Measurements from ENCODE around the gene GRIK3.
A peak's percentile ranks its signal among the peaks of the same experiment; 100 is the strongest.

The GRIK3 gene

DNA sequence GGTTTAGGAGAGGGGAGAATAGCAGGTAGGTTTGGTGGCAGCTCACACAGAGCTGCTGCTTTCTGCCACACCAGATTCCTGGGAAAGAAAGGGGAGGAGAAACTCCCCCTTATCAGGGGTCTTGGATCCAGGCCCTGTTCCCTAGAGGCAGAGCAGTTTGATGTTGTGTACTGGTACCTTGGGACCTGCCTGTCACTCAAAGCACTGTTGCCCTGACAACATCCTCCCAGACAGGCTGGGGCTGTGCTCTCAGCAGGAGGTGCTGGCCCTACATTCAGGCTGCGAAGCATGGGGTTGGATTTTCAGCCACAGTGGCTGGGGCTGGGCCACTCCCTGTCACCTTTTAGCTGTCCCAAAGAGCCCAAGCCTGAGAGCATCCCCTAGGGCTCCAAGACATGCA lies 188.0 kb downstream of the GRIK3 start:
- no peak for DNase-seq

DNA sequence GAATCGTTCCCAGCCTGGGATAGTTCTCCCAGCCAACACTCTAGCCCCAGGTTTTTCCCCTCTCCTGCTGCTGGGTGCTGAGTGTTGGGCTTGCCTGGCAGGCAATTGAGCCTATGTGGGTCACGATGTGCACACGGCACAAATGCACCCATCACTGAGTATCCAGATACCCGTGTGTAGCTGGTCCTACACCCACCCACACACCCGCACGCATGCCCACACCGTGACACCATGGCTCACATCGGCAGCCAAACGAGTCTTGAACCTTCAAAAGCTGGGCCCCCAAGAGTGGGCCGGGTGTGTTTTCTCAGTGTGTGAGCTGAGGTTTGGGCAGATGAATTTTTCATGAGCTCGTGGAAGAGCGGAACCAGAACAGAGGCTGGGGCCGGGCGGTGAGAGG lies 188.5 kb downstream of the GRIK3 start:
- no peak for DNase-seq

DNA sequence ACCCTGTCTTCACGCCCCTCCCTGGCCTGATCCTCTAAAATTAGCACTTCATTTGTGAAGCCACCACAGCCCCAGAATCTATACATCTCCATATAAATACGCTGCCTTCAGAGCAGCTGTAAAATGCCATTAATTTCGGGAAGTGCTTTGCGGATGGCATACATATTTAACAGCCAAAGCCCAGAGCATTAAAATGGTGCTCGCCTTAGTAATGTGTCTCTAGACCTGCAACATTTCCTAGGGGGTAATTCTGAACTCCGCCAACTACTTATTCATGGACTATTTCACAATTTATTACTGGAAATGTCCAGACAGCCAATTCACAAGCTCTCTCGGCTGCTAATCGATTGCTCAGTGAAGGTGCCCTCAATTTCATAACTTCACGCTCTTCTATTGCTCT lies 189.4 kb downstream of the GRIK3 start:
- no peak for DNase-seq

DNA sequence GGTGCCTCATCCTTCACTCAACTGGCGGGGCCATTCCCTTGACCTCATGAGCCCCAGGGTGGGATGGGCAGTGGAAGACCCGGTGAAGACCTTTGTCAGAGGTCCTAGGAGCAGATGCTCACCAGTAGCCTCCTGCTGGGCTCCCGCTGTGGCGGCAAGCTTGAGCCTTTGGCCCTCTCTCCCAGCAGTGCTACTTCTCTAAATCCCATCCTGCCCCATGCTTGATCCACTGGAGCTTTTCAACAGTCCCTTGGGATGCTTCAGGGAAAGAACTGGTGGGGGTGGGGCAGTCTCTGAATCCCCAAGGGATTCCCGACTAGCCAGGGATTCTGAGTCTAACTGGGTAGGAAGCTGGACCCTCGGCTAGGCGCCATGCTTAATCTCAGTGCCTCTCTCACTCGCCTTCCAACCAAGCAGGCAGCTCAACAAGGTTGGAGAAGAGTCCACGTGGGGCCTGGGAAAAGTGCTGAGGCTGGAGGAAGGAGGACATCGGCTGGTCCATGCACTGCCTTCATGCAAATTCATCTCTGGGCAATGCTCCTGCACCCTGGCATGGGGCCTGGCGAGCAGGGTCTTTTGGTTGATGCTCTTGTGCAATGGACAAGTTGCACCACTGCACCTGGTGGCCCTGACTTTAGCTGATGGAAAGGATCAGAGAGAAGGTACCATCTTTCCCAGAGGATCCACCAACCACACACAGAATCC lies 190.3 kb downstream of the GRIK3 start:
- no peak for DNase-seq

DNA sequence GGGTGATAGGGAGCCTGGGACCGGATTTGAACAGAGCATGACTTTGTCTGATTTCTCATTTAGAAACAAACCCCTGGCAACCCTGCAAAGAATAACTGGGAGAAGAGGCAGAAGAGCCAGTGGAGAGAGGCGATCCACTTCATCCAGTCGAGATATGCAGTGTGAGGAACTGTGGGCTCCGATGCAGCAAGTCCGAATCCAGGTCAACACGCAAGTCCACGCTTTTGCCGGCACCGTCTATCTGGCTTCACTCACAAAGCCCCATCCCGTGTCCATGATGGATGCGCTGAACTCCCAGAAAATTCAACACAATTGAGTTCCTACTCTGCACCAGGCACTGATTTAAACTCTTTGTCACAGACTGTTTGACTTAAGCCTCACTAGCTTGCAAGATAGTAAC lies 191.3 kb downstream of the GRIK3 start:
- DNase-seq, result no peak

DNA sequence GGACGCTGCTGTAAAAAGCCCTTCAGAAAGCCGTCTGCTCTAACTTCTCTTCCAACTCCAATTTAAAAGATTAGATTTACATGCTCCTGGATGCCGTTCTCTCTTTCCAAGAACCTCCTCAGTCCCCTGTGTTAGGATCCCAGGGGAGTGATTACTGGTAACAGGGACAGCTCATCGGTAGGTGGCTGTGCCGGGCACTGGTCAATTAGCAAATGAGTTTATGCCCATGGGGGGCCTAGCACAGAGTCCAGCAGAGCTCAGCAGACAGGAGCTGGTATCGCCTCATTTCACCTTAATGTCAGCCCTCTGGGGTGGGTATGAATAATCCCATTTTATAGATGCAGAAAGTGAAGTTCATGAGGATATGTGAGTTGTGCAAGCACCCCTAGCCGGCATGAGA lies 191.9 kb downstream of the GRIK3 start:
- no peak for DNase-seq

DNA sequence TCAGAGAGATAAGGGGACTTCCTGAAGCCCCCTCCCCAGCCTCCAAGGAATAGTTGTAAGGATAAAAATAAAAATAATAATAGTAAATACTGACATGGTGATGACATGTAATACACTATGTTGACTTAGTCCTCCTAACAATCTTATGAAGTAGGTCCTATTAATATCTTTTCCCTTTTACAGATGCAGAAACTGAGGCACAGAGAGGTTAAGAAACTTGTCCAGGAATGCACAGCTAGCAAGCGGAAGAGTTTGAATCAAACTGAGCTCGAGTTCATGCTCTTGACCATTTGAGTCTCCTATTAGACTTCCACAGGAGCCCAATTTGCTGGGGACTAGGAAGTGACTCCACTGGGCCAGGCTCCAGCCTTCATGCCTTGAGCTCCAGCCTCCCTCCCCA lies 194.8 kb downstream of the GRIK3 start:
- no peak for DNase-seq

DNA sequence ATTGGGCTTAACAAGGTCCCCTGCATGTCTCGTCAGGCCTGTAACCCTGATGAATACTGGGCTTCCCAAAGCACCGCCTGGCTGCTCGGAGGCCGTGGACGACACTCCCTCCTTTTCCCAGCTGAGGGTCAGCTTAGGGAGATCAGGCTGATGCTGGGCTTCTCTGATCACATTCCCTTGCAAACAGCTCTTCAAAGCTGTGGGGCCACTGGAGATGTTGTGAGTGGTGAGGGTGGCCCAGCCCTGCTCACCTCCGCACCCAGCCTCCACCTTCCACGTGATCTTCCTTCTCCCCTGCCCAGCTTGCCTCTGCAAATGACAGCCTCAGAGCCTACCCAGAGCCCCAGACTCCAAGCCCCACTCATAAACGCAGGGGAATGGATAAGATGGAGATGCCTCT lies 195.4 kb downstream of the GRIK3 start:
- no peak for DNase-seq

DNA sequence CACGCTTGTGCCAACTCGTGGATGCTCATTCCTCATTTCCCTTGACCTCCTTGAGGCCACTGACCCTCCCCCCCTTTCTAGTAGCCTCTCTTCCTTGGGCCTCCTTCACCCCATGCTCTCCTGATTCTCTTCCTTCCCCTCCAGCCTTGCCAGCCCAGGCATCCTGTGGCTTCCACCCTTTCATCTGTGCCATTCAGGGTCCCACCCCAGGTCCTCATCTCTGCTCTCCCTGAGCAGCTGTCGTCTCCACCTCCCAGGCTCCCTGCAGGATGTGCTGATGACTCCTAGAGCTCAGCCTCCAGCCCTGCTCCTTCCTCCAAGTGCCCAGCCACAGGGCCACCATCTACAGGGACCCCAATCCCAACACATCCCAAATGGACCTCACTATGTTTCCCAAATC lies 197.4 kb downstream of the GRIK3 start:
- no peak for DNase-seq

DNA sequence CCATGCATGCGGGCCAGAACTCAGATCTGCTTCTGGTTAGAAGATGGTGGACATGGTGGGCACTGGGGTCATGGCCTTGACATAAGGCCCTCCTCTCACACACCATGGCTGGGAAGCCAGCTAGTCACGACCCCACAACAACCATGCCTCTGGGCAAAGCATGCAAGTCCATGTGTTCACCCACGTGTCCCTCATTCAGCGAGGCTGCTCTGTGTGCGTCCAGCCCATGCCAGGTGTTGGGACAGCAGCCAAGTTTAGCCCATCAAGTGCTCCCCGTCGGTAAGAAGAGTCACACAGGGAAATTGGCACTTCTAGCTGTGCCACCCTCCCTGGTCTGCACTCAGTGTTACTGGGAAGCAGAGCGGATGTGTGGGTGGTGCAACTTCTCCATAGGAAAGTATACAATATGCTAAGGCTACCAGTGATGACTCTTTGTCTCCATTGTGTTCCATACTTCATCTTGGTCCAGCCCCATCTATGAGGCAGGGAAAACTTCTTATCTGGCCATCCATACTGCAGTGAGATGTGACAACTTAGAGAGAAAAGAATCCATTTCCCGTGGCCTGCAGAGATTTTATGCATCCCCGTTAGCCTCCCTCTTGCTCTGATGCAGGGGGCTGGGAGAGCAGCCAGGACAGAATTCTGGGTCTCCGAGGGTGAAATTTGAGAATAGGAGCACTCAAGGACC lies 198.0 kb downstream of the GRIK3 start:
- DNase-seq, result no peak

DNA sequence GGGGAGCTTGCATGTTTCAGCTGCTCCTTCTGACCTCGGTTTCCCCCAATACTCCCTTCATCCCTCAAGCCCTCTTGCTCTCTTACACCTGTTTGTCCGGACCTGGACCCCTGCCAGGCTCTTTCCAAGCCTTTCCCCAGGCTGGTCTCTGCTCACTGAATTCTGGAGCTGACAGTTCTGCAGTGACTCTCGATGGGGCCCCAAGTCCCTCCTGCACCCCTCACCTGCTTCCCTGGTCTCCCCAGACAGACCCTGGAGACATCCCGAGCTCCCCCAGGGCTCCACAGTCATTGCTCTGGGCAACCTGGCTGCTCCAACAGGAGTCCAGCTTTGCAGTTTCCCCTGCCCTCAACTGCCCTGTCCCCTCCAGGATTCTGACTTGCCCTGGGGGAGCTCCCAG lies 198.6 kb downstream of the GRIK3 start:
- DNase-seq, result no peak

DNA sequence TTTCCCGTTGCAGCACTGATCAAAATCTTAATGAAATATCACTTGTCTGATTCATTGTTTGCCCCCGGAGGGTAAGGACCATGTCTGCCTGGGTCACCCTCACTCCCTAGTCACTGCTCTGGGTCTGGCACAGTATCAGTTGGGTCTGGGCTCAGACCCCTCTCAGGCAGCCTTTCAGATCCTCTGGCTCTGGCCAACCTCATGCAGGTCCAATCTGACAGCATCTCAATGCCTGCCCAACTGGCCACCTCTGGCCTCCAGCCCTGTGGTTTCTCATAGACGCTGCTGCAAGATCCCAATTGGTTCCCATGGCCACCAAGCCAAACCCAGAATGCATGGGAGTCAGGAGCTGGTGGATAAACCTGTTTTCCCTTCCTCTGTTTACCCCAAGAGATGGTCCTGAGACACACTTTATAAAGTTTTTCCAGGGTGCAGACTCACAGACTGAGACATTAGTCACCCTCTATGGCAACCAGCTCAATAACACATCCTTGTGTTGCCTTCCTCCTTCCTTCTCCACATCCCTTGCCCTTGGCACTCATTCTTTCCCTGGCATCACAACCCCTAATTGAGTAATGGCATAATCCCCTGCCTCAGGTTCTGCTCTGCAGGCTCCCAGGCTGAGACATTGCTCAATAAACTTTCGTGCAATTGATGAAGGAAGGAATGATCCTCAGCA lies 199.2 kb downstream of the GRIK3 start:
- no peak for DNase-seq

DNA sequence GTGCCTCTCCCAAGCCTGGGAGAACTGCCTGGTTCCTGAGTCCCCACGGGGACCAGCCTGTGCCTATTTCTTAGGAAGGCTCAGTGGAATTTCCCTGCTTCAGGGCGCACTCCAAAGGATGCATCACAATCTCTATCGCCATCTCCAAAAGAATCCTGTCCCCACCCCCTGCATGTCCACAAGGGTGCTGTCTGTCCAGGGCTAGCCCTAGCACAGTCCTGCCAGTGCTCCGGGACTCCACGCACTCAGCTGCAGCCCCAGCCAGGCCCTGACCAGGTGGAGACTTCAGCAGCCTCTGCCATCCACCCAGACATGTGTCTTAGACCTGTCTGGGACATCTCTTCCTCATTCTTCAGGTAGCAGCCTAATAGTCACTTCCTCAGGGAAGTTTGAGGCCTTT lies 199.7 kb downstream of the GRIK3 start:
- peak; percentile 77 for DNase-seq

DNA sequence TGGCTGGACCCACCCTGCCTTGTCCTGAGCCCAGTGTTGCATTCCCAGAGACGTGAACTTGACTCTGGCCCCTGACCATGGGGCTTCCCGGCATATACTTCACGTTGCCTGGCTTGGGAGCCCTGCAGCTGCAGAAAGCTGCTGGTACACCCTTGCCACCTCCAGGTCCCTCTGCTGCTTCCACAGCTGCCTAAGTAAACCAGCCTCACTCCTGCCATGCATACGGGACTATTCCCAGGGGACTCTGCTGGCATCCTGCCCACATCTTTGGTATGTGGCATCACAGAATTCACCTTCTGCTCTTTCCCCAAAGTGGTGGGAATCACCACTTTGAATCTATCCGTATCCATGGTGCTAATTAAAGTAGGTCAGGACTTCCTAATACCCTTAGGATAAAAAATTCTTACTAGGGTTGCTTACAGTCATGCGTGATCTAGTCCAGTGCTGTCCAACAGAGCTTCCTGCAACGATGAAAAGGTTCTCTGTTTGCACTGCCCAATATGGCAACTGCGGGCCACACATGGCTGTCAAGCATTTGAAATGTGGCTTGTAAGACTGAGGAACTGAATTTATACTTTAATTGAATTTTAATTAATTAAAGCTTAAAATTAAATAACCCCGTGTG lies 203.0 kb downstream of the GRIK3 start:
- DNase-seq, result no peak

DNA sequence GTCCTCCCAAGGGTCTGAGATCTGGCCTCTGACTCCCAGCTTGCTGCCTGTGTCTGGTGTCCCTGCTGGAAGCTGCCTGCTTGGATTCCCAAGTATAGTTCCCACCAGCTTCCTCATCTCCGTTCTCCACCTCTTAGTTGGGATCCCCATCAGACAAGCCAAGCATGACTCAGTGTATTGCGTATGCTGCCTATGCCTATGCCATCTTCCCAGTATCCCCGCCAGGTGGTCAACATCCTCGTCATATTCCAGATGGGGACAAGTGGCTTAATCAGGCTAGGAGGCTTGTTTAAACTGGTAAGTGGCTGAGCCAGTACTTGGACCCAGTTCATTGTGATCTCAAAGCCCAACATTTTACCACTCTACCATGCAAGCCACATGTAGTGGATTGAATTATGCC lies 204.4 kb downstream of the GRIK3 start:
- DNase-seq, result no peak

DNA sequence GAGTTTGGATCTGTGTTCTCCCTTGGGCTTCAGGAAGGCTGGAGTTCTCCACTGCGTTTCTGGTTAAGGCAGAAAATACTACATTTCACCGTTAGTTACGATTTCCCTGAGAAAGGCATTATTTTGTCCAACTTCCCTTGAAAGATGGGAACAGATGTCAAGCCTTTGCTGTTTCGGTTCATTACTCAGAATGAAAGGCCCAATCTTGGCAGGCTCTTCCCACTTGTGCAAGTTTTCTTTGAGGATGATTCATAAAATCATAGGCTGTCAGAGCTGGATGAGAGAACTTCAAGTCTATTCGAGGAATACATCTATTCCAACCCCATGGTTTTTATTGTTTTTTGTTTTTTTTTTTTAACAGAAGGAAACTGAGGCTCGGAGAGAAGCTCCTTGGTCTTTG lies 205.2 kb downstream of the GRIK3 start:
- no peak for DNase-seq

DNA sequence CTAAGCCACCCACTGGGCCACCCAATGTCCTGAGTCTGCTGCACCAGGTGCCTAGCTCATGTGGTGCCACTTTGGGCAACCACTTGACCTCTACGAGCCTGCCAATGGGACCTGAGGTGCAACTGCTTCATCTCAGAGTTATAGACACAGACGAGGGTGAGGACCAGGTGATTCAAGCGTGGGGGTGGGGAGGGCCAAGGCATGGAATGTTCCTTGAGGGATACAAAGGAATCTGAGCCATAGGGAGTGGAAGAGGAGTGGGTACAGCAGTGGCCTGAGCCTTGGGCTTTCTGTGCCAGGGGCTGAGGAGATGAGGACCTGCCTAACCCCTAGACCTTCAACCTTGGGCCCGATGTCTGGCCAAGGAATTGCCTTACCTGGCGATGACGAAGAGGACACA lies 209.1 kb downstream of the GRIK3 start:
- DNase-seq, result no peak

DNA sequence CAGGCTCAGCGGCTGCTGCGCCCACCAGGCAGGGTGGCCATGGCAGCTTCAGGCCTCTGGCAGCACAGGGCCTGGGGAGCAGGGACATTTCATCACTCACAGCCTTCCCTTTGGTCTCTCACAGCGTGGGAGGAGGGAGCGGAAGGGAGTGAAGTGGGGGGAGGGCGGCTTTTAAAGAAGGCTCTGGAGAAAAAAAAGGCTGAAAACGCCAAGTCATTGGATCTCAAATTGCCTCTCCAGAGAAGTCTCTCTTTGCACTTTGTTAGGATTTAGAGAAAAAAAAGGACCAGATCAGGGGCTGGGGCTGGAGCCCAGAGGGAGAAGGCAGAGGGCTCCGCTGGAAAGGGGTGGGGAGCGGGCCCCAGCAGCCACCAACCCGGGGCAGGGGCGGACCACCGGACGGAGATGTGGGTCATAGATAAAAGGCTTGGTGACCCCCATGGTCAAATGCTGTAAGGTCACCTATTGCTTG lies 209.9 kb downstream of the GRIK3 start:
- DNase-seq, result peak; percentile 76

DNA sequence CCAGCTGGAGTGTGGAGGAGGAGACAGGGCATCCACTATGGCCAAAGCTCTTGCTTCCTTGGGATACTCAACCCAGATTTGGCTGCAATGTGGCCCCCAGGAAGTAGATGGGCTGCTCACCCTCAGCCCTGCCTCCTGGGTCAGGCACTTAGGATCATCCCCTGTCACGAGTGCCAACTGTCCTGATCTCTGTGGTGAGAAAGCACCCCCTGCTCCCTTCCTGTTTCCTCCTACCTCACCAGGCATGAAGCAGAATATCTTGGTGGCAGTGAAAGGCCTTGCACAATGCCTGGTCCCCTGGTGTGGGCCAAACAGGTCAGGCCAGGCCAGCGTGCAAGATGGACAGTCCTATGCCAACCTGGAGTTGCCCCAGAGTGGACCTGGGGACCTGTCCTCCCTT lies 211.7 kb downstream of the GRIK3 start:
- DNase-seq, result no peak

DNA sequence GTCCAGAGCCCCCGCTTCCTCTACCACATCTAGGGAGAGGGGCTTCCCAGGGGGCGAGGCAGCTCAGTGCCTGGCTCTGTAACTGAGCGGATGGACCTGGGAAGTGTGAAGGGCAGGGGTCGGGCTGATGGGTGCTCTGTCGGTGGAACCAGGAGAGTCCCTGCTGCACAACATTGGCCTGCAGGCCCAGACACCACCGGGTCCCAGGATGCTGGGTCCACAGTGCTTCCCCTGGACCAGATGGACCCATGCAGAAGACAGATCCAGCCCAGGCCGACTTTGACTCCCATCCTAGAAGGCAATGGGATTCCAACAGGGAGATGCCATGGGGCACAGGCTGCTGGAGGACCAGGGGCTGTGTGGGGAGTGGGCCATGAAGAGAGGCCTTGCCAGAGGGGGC lies 212.9 kb downstream of the GRIK3 start:
- no peak for DNase-seq

DNA sequence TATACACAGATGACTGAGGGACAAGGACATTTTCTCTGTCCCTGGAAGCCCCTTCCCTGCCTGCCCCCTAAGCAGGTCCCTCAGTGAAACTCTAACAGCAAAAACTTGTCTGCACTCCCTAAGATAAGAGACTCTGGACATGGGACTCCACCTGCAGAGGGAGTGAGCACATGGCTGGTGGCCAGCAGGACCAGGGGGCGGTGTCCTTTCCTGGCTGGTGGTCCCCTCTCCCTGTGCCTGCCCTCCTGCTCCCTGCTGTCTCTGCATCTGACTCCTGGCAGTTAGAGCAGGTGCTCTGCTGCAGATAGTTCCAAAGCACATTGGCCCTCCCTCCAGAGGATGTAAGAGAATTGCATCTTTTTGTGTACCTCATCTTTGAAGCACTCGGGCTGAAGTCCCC lies 215.5 kb downstream of the GRIK3 start:
- no peak for DNase-seq

DNA sequence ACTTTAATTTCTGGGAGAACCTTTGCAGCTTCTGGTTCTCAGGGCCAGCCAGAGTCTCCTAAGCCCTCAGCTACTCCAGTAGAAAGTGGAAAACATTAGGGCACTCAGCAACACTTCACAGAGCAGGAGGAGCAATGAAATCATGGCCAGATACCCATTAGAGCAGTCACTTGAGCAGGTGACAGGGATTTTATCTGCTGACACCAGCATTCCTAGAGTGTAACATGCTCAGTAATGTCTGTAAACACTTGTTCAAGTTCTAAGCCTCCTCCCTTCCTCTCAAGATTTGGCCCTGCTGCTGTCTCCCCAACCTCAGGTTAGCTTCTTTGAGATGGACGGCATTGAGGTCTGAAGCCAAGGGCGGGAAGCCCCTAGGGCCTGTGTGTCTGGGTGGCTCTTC lies 218.0 kb downstream of the GRIK3 start:
- no peak for DNase-seq

DNA sequence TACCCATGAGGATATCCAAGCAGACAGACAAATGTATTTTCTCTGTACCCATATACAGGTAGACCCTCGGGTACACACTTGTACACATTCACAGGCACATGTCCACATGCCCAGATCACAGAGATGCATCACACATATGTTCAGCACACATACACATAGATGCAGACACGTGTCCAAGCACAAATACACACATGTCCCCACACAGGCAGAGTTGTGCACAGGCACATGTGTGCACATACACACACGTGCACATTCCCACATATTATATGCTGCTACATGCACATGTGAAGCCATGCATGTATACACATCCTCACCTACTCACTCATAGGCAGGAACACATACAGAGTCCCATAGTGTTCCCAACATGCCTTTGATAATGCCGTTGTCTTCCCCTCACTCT lies 219.5 kb downstream of the GRIK3 start:
- DNase-seq, result no peak

DNA sequence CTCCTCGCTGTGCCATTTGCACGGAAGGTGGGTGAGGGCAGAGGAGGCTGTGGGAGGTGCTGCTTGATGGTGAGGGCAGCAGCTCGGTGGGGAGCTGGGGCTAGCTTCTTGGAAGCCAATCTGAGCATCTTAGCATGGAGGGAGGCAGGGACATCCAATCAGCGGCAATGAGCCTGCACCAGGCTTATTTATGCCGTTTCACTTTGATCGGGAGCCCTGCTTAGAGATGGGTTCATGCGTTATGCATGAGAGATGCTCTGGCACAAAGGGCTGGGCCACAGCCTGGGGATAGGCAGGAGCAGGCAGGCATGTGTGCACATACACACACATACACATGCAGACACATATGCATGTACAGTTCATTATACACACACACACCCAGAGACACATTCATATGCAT lies 220.2 kb downstream of the GRIK3 start:
- no peak for DNase-seq
